ENCODE results near the gene NUF2. TPM values are rescaled to one million over a fixed set of nuclear protein-coding genes. Genes with fewer than 3 reads are reported as not detected.

The NUF2 gene
- polyA plus RNA-seq, 2 of the 4 experiments (the other 2 are of a cell fraction), result 28.5 to 38.5 TPM

GRCh38 chr1:163331116-163331515 is 9.4 kb downstream of the NUF2 start:
- no peak for TF ChIP-seq PBX3 (IDR thresholded peaks at IDR 0.05)
- no peak for TF ChIP-seq MAZ (IDR thresholded peaks at IDR 0.05; ENCODE audit: borderline replicate concordance, low read depth, low read length)
- TF ChIP-seq BCL3 (IDR thresholded peaks at IDR 0.05), result no peak
- TF ChIP-seq CTCF (IDR thresholded peaks at IDR 0.05), result no peak
- no peak for TF ChIP-seq ZC3H11A (IDR thresholded peaks at IDR 0.05)
- TF ChIP-seq EP300 (IDR thresholded peaks at IDR 0.05), result no peak
- TF ChIP-seq ZFP36 (IDR thresholded peaks at IDR 0.05; ENCODE audit: borderline replicate concordance, partially characterized antibody), result no peak
- TF ChIP-seq HOXB5 (CRISPR knock-in tag; IDR thresholded peaks at IDR 0.05), result no peak
- ChIA-PET POLR2A (no interaction called here), CTCF (no interaction called here)
- no peaks in the 10 kb centered on the region for H3K4me1 ChIP-seq
- no peak overlapping the region for H3K4me2 ChIP-seq
- FAIRE-seq, result no peak
- no peak overlapping the region for H3K4me3 ChIP-seq
- 0 out of 3 replicates have a peak, but pooled peaks cover 15% of the 10 kb centered on the region for H3K9me3 ChIP-seq
- no peak for ATAC-seq
- no peak for DNase-seq (ENCODE audit: low read depth in 1 of 2, low spot score in 1 of 2)
- no peak overlapping the region for H3K27ac ChIP-seq
- WGBS (ENCODE audit: missing lambda C conversion rate), result 78% methylated on average over 2 of the region's 2 CpGs

GRCh38 chr1:163335216-163335615 is 13.5 kb downstream of the NUF2 start:
- CTCF ChIA-PET, result no interaction called here

More at GRCh38 chr1:163335216-163335615, 13.5 kb downstream of the NUF2 start:
- Histone ChIP-seq H3K4me2 (no peak overlapping the region), H3K9me3 (0 out of 3 replicates have a peak, but pooled peaks cover 15% of the 10 kb centered on the region), H3K4me3 (no peak overlapping the region), H3K27ac (no peak overlapping the region), H3K4me1 (no peaks in the 10 kb centered on the region)
- no peak for FAIRE-seq
- no peak for TF ChIP-seq HMGXB4 (CRISPR knock-in tag; IDR thresholded peaks at IDR 0.05; ENCODE audit: borderline replicate concordance)
- TF ChIP-seq NR3C1 (IDR thresholded peaks at IDR 0.05), result no peak
- no peak for TF ChIP-seq CTCF (IDR thresholded peaks at IDR 0.05)
- no peak for TF ChIP-seq RFX5 (IDR thresholded peaks at IDR 0.05)
- no peak for TF ChIP-seq CBX2 (IDR thresholded peaks at IDR 0.05; ENCODE audit: borderline replicate concordance, low read depth)
- TF ChIP-seq BCL3 (IDR thresholded peaks at IDR 0.05), result no peak
- no peak for TF ChIP-seq ATOH8 (CRISPR knock-in tag; IDR thresholded peaks at IDR 0.05; ENCODE audit: low read depth)
- TF ChIP-seq BHLHE40 (IDR thresholded peaks at IDR 0.05; ENCODE audit: low read depth, low read length), result no peak
- TF ChIP-seq CHD4 (IDR thresholded peaks at IDR 0.05; ENCODE audit: borderline replicate concordance), result no peak
- no peak for TF ChIP-seq TP53 (CRISPR knock-in tag; IDR thresholded peaks at IDR 0.05)
- no peak for TF ChIP-seq SREBF2 (IDR thresholded peaks at IDR 0.05)
- no peak for ATAC-seq
- DNase-seq (ENCODE audit: low read depth in 1 of 2, low spot score in 1 of 2), result no peak
- WGBS (ENCODE audit: missing lambda C conversion rate), result 88% methylated on average over 1 of the region's 1 CpG
- POLR2A ChIA-PET, result no interaction called here
